HEK293T (cell line): ENCODE results near the gene CFAP97D2.

Experiments used
- FOXA1 ChIP-seq: fragments of 450-650 bp; IDR thresholded peaks from 2 replicates; pipeline ENCODE4 v1.6.1; 2016; ENCODE audit warnings: mild to moderate bottlenecking
- FOXM1 ChIP-seq: fragments of 450-650 bp; IDR thresholded peaks from 2 replicates; pipeline ENCODE4 v1.6.1; 2017; ENCODE audit warnings: mild to moderate bottlenecking, borderline replicate concordance
- HDGF ChIP-seq: fragments of 450-650 bp; IDR thresholded peaks from 2 replicates; pipeline ENCODE4 v1.6.1; 2017; ENCODE audit warnings: antibody characterized with exemption, borderline replicate concordance
- LEF1 ChIP-seq: fragments of 450-650 bp; IDR thresholded peaks from 2 replicates; pipeline ENCODE4 v1.6.1; 2017; ENCODE audit warnings: mild to moderate bottlenecking, borderline replicate concordance
- SP1 ChIP-seq: fragments of 450-650 bp; IDR thresholded peaks from 2 replicates; pipeline ENCODE4 v1.6.1; 2017

DNA sequence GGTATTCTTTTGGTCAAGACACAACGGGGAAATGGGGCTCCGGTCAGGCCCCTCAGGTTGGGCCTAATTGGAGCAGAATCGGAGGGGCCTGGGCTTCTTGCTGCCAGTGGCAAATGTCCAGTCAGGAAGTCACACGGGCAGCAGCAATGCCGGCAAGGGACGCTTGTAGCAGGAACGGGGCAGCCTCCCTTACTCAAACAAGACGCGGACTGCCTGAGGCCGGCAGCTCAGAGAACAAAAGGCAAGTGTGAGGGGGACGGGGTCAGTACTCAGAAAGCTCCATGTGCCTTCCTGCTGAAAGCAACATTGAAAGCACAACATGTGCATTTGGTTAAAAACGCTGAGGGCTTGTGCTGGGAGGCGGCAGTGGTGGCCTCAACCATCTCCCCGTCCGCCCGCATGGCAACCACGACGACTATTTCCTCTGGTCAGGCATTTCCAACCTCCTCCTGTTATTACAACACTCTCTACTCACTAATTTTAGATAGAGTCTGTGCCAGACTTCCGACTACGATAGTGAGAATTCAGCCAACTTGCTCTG, 26.2 kb upstream of the CFAP97D2 start:
- no peak for TF ChIP-seq FOXA1
- no peak for TF ChIP-seq HDGF
- TF ChIP-seq LEF1 = no peak
- no peak for TF ChIP-seq SP1
- TF ChIP-seq FOXM1 = no peak
